ENCODE data around the gene S100A4.
"Not testable (repeated sequence)": the region's sequence is repeated elsewhere in the genome, so short reads cannot be mapped to it uniquely, and the experiment has no call there.

- TF ChIP-seq CTCF (conservative IDR thresholded peaks at IDR 0.05); ZFX (IDR thresholded peaks at IDR 0.05): not testable (repeated sequence)
Measured at GRCh38 chr1:153583514-153583913, 37.9 kb upstream of the S100A4 start.

Data from C4-2B (cell line).